EL (cell line): Measurements from ENCODE around the gene SLCO3A1.
"Not testable (repeated sequence)": the region's sequence is repeated elsewhere in the genome, so short reads cannot be mapped to it uniquely, and the experiment has no call there.

Experiments used
- DNase-seq: peaks from one replicate; pipeline ENCODE4 v3.0.0-alpha.2; 2016

The SLCO3A1 gene

GRCh38 chr15:91942720-91943394 lies 89.3 kb downstream of the SLCO3A1 start:
- DNase-seq = peak; percentile 63

- DNase-seq = no peak
These were observed 90.8 kb downstream of the SLCO3A1 start for GRCh38 chr15:91944331-91944730.

- DNase-seq = no peak
These were observed 91.9 kb downstream of the SLCO3A1 start for GRCh38 chr15:91945385-91945784.

DNA sequence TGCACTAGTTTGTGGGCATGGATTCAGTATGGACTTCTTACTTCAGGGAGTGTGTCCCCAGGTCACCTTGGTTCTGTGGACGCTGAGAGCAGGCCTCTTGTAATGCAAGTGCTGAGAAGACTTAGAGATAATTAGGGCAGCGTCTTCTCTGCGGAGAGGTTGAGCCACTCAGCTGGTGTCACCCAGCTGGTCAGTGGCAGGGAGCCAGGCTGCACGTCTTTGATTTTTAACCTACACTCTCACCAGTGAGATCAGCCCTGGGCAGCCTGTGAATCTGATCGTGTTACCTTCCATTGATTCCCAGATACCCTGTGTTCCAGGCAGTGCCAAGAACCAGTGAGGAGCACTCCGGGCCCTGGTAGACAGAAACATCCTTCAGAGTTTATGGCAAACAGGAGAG lies 92.6 kb downstream of the SLCO3A1 start:
- DNase-seq = no peak

DNA sequence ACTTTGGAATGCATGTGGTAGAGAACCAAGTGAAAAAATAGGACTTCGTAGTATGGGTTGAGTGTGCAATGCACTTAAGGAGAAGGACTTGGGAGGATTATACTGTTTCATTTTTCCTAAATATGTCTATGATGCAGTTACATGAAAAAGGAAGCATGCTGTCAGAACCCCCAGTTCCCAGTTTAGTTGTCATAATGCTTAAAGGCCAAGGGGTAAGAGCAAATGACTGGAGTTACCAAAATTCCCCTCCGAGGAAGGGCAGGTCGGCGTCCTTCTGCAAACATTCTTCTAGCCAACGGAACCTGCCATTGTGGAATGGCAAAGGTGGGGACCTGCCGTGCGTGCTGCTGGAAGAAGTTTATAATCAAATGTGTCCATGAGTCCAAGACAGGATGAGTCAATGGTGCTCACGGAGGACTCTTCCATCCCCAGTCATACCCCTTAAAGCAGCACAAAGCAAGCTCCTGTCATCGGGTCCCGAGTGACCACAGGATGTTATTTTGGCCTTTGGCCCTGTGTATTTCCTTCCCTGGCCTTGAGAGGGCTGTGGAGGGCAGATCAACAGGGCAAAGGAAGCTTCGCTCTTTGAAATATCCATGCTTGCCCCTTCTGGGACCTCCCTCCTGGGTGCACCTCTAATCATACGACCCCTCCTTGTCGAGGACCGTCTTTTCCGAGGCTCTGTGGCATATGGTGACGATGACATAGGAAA lies 93.2 kb downstream of the SLCO3A1 start:
- DNase-seq = no peak

DNA sequence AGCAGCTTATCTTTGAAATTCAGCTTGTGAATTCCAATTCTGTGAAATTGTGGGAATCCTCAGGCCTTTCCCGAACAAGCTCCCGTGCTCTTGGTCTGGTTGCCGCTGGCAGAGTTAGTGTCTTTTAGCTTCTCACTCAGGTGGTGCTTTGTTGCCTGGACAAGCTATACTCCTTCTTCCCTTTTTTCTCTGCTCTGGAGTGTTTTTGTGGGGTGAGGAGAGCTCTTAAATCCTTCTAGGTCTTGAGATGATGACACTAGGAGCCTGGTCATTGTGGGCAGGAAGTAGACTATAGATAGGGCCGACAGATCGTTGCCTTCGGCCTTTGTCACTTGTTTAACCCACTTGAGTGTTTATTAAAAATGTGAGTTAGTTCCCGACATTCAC lies 93.8 kb downstream of the SLCO3A1 start:
- DNase-seq = no peak

GRCh38 chr15:91947683-91948608 lies 94.4 kb downstream of the SLCO3A1 start:
- peak; percentile 58 for DNase-seq

DNA sequence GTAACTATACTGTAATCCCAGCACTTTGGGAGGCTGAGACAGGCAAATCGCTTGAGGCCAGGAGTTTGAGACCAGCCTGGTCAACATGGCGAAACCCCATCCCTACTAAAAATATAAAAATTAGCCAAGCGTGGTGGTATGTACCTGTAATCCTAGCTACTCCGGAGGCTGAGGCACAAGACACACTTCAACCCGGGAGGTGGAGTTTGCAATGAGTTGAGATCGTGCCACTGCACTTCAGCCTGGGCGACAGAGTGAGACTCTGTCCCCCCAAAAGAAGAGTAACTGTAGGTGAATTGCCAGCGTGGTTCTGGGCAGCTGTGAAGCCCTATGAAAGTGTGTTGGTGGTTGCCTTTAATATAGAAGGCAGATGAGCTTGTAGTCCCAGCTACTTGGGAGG lies 95.9 kb downstream of the SLCO3A1 start:
- no peak for DNase-seq

DNA sequence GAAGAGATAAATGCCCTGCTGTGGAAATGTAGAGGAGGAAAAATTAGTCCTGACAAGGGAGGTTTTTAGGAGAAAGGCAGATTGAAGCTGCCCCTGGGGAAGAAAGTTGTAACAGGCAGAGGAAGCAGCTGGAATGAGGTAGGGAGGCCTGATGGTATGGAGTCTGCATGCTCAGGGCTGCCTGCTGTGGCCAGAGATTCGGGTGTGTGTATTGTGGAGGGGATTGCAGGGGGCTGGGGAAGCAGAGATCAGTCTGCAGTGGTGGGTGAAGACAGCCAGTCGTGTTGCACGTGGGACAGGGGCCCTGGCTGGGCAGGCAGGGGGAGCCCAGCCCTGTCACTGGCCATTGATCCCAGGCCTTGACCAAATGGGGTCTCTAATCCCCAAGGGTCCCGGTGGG lies 96.5 kb downstream of the SLCO3A1 start:
- no peak for DNase-seq

- peak; percentile 9 for DNase-seq
These were observed 97.3 kb downstream of the SLCO3A1 start for GRCh38 chr15:91950631-91951329.

DNA sequence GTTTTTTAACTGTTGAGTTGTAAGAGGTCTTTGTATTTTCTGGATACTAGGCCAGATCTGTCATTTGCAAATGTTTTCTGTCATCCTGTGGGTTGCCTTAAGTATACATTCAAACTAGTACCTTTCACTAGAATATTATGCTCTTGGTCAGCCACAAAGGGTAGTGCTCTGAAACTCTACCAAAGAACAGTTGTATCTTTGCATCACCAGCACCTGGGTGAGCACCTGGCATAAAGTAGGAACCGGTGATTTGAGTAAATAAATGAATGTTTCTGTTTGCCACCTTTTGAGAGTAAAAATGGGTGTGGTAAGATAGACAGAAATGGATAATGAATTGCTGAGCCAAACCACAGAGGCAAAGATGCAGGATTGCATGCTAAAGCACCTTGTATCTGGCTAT lies 98.7 kb downstream of the SLCO3A1 start:
- no peak for DNase-seq

- no peak for DNase-seq
These were observed 99.9 kb downstream of the SLCO3A1 start for GRCh38 chr15:91953432-91953831.

DNA sequence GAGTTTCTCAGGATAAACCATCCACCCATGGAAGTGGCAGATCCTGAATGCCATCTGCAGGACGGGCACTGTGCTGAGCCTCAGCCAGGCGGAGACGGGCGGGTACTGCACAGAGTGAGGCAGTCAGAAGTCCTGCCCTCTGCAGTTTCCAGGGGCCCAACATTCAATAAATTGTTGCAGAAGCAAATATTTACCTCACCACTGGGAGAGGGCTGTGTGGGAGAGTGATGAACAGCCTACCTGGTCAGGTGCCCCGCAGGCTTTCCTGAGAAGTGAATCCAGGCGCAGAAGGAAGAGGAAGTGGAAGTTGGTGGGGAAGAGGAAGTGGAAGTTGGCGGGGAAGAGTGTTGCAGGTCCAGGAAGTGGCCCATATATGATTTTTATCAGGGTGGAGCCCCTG lies 100.8 kb downstream of the SLCO3A1 start:
- DNase-seq = no peak

GRCh38 chr15:91956026-91956723 lies 102.7 kb downstream of the SLCO3A1 start:
- peak; percentile 67 for DNase-seq

GRCh38 chr15:91961357-91961756 lies 107.8 kb downstream of the SLCO3A1 start:
- no peak for DNase-seq

GRCh38 chr15:91963747-91964146 lies 110.2 kb downstream of the SLCO3A1 start:
- not testable (repeated sequence) for DNase-seq

- DNase-seq = peak; percentile 90
These were observed 112.1 kb downstream of the SLCO3A1 start for GRCh38 chr15:91965501-91966193.

DNA sequence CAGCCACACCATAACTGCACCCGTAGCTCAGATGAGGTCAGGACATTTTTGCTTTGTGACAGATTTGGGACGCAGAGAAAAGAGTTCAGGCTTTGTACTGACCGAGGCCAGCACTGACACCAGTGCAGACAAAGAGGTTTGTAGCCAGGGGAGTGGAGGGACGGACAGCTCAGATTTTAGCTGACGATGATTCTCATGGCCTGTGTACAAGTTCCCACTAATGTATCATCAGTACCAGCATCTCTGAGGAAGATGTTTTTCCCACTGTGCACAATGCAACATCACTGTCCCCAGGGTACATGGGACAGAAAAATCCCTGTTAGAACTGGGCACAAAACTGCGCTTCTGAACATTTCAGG lies 112.7 kb downstream of the SLCO3A1 start:
- DNase-seq = no peak

DNA sequence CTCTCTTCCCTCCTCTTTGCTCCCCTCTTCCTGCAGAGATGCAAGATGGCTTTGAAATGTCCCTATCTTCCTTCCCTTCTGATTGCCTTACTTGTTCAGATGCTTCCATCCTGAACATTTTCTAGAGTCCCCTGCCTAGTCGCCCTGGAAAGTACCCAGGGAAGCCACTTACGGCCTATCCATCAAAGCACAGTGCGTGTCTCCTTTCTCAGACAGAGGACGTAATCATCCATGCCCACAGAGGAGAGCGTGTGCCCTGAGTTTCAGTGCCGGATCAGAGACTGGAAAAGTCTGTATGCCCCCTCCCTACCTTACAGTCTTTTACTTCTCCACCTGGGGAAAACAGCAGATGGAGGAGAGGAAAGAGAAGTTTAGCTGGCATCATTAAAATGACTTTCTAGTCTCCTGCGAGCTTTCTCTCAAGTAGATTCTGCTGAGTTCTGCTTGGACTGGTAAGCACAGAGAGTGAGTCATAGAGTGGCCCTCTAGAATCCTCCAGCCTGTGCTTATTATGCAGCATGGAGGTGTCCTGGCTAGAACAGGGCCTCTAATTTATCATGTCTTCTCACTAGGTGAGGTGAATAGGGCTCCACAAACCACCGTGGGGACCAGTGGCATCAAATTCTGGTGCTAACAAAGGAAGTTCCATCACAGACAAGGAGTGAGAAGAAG lies 114.6 kb downstream of the SLCO3A1 start:
- DNase-seq = no peak

DNA sequence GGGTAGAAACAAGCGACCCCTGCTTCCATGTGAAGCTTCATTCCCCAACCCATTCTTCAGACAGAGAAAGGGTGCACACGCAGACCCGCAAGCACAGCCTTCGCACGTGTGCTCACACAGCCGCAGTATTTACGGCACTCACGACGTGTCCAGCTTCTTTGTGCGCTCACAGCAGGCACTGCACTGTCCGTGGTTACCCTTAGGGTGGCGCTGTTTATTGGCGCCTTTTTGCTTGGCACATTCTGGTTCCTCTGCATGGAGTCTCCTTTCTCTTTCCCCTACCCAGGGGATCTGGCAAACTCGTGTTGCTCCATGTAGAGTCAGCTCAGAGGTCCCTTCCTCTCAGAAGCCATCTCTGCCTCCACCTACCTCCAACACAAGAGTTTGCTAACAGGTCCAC lies 115.1 kb downstream of the SLCO3A1 start:
- no peak for DNase-seq

GRCh38 chr15:91970142-91970541 lies 116.6 kb downstream of the SLCO3A1 start:
- no peak for DNase-seq
